Stomach smooth muscle (tissue), 2 donors: ENCODE measurements around the gene BEGAIN.

ENCODE experiments used
- H3K27ac ChIP-seq: one replicate; pipeline ENCODE4 v1.7.0; 2013; ENCODE audit warnings: mild to moderate bottlenecking, low read length, inconsistent platforms
- H3K27me3 ChIP-seq, 2 donors: one replicate each; pipeline ENCODE4 v1.7.0; 2013; ENCODE audit warnings: low read length in 2 of 2; ENCODE audit not compliant: insufficient read depth in 2 of 2, control insufficient read depth in 1 of 2
- H3K36me3 ChIP-seq, 2 donors: one replicate each; pipeline ENCODE4 v1.7.0; 2013; ENCODE audit warnings: low read length in 2 of 2; ENCODE audit not compliant: control insufficient read depth in 2 of 2, insufficient read depth in 2 of 2
- H3K4me1 ChIP-seq: one replicate; pipeline ENCODE4 v1.7.0; 2013; ENCODE audit warnings: low read length; ENCODE audit not compliant: control insufficient read depth, insufficient read depth
- H3K4me3 ChIP-seq, 2 donors: one replicate each; pipeline ENCODE4 v1.7.0; 2013; ENCODE audit warnings: low read length in 2 of 2
- H3K9ac ChIP-seq, 2 donors: one replicate each; pipeline ENCODE4 v1.7.0; 2013; ENCODE audit warnings: low read length in 2 of 2, mild to moderate bottlenecking in 1 of 2
- H3K9me3 ChIP-seq, 2 donors: one replicate each; pipeline ENCODE4 v1.7.0; 2013; ENCODE audit warnings: low read length in 2 of 2; ENCODE audit not compliant: control insufficient read depth in 2 of 2
- donor health status: healthy.
- donor health status: Pancreatic carcinoma.

BEGAIN gene

GRCh38 chr14:100587763-100588411, 670 bp upstream of the BEGAIN start:
- Histone ChIP-seq H3K9ac (no peak overlapping the region), H3K4me3 (no peak overlapping the region), H3K9me3 (no peaks in the 10 kb centered on the region), H3K36me3 (no peaks in the 10 kb centered on the region), H3K4me1 (peaks cover 8% of the 10 kb centered on the region), H3K27me3 (peaks cover 21 to 30% of the 10 kb centered on the region in 2 donors), H3K27ac (no peak overlapping the region)

DNA sequence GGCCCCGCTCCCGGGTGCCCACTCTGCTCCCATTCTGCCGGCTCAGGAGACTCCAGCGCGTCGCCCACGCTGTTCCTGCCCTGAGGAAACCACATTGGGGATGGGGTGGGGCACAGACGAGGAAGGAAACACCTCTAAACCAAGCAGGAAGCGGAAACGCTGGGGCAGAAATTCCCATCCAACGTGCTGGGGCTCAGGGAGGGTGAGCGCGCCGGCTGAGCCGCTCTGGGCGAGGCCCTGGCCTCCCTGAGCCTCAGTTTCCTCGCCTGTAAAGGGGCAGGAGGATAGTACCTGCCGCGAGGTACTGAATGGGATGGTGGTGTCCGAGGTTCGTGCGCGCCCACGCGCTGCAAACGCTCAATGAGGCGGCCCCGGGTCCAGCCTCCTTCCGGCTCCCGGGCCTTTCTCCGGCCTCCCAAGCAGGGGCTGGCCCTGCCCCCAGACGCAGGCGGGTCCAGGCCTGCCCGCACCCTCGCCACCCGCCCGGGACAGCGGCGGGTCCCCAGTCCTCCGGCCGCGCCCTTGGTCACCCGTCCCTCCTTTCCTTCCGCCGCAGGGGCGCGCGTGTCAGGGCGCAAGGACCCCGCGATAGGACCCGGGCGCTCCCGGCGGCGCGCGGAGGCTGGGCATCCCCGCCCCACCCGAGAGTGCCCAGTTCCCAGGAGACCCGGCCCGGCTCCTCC, 673 bp downstream of the BEGAIN start:
- Histone ChIP-seq H3K27ac (no peak overlapping the region), H3K4me1 (peaks cover 8% of the 10 kb centered on the region), H3K36me3 (no peaks in the 10 kb centered on the region), H3K9me3 (no peaks in the 10 kb centered on the region), H3K27me3 (peaks cover 21 to 30% of the 10 kb centered on the region in 2 donors), H3K9ac (no peak overlapping the region), H3K4me3 (peak overlapping the region in 1 of 2 donors; percentile 58)

GRCh38 chr14:100586153-100586402, 1.1 kb downstream of the BEGAIN start:
- no peak overlapping the region for H3K4me3 ChIP-seq
- peaks cover 18 to 30% of the 10 kb centered on the region in 2 donors for H3K27me3 ChIP-seq
- peaks cover 8% of the 10 kb centered on the region for H3K4me1 ChIP-seq
- no peak overlapping the region for H3K27ac ChIP-seq
- H3K9me3 ChIP-seq = no peaks in the 10 kb centered on the region
- no peaks in the 10 kb centered on the region for H3K36me3 ChIP-seq
- no peak overlapping the region for H3K9ac ChIP-seq

GRCh38 chr14:100585448-100586152, 1.6 kb downstream of the BEGAIN start:
- peaks cover 8% of the 10 kb centered on the region for H3K4me1 ChIP-seq
- no peak overlapping the region for H3K4me3 ChIP-seq
- peaks cover 18 to 28% of the 10 kb centered on the region in 2 donors for H3K27me3 ChIP-seq
- H3K9ac ChIP-seq = no peak overlapping the region
- no peak overlapping the region for H3K27ac ChIP-seq
- no peaks in the 10 kb centered on the region for H3K36me3 ChIP-seq
- no peaks in the 10 kb centered on the region for H3K9me3 ChIP-seq

- Histone ChIP-seq H3K9me3 (no peaks in the 10 kb centered on the region), H3K27ac (no peak overlapping the region), H3K4me3 (no peak overlapping the region), H3K9ac (no peak overlapping the region), H3K4me1 (peaks cover 8% of the 10 kb centered on the region), H3K27me3 (peaks cover 18 to 27% of the 10 kb centered on the region in 2 donors), H3K36me3 (no peaks in the 10 kb centered on the region)
Observed at GRCh38 chr14:100584056-100585031, 2.9 kb downstream of the BEGAIN start.

GRCh38 chr14:100583245-100583644, 4.0 kb downstream of the BEGAIN start:
- no peak overlapping the region for H3K9ac ChIP-seq

GRCh38 chr14:100582496-100583165, 4.6 kb downstream of the BEGAIN start:
- Histone ChIP-seq H3K27ac (no peak overlapping the region), H3K4me3 (no peak overlapping the region), H3K9ac (no peak overlapping the region), H3K27me3 (peaks cover 9 to 14% of the 10 kb centered on the region in 2 donors), H3K4me1 (peaks cover 8% of the 10 kb centered on the region), H3K9me3 (peaks cover 0 to 2% of the 10 kb centered on the region in 2 donors), H3K36me3 (no peaks in the 10 kb centered on the region)

More at GRCh38 chr14:100583245-100583644, 4.0 kb downstream of the BEGAIN start:
- H3K9me3 ChIP-seq = peaks cover 0 to 2% of the 10 kb centered on the region in 2 donors
- H3K27ac ChIP-seq = no peak overlapping the region
- H3K36me3 ChIP-seq = no peaks in the 10 kb centered on the region
- H3K27me3 ChIP-seq = peaks cover 14 to 20% of the 10 kb centered on the region in 2 donors
- no peak overlapping the region for H3K4me3 ChIP-seq
- H3K4me1 ChIP-seq = peaks cover 8% of the 10 kb centered on the region

DNA sequence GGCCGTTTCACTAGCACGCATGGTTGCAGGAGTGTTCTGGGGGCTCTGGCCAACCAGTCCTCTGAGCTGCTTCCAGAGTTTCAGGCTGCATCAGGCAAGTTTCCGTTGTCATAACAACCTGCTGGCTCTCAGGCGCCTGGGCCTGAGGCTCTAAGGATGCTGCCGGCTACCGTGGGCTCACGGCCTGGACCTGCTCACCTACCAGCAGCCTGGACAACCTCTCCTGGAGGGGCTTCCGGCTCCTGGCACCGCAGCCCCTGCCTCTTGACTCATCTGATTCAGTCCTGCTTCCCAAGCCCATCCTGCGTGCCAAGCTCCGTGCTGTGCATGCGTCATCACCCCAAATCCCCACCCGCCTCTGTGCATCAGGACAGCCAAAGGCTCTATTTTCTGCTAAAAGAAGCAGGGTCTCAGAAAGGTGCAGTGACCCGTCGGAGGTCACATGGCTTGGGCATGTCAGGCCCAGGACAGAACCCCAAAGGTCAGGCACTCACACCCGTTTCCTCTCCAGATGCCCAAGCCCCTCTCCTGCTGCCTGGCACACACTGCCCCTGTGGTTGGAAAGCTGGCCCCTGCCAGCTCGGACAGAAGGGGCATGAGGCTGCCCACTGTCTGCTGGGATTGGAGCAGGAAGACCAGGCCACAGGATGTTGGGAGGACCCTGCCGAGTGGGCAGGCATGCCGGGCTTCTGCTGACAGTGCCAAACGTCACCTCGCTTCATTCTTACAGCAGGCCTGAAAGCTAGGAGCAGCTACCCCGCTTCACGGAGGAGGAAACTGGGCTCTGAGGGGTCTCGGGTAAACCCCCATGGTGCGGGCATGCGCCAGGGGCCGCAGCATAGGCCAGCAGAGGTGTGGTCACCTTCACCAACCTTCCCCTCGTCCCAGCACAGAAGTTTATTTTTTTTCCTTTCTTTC, 5.7 kb downstream of the BEGAIN start:
- H3K9me3 ChIP-seq = peaks cover 0 to 2% of the 10 kb centered on the region in 2 donors
- peaks cover 4% of the 10 kb centered on the region for H3K4me1 ChIP-seq
- no peak overlapping the region for H3K9ac ChIP-seq
- H3K27ac ChIP-seq = no peak overlapping the region
- no peak overlapping the region for H3K4me3 ChIP-seq
- no peaks in the 10 kb centered on the region for H3K36me3 ChIP-seq
- peaks cover 8 to 9% of the 10 kb centered on the region in 2 donors for H3K27me3 ChIP-seq
